Vagina (tissue), 2 donors: ENCODE results near the gene ALS2. TPM values are rescaled to one million over a fixed set of nuclear protein-coding genes. Genes with fewer than 3 reads are reported as not detected.

Source experiments
- DNase-seq, 2 donors: peaks; one replicate each; pipeline ENCODE4 v3.0.0-alpha.2; 2017; ENCODE audit errors: extremely low spot score in 2 of 2
- H3K27ac ChIP-seq: fragments of 200-600 bp; sonication (generic); one replicate; pipeline ENCODE4 v1.5.1; 2019
- H3K27me3 ChIP-seq: fragments of 200-600 bp; sonication (generic); one replicate; pipeline ENCODE4 v1.5.1; 2019
- H3K36me3 ChIP-seq, 2 donors: fragments of 200-600 bp; sonication (generic); one replicate each; pipeline ENCODE4 v1.5.1; 2017 to 2019
- H3K4me1 ChIP-seq: fragments of 200-600 bp; sonication (generic); one replicate; pipeline ENCODE4 v1.5.1; 2019
- H3K4me3 ChIP-seq, 2 donors: fragments of 200-600 bp; sonication (generic); 1 replicate in 1 of 2; 2 replicates in 1 of 2; pipeline ENCODE4 v1.5.1; 2016 to 2019
- H3K9me3 ChIP-seq: fragments of 200-600 bp; sonication (generic); one replicate; pipeline ENCODE4 v1.5.1; 2019
- POLR2A ChIP-seq, 2 donors: fragments of 450-650 bp; IDR thresholded peaks; one replicate each; pipeline ENCODE4 v1.6.1; 2017; ENCODE audit warnings: antibody characterized with exemption in 2 of 2, mild to moderate bottlenecking in 2 of 2, moderate library complexity in 2 of 2
- POLR2AphosphoS5 ChIP-seq, 2 donors: sonication (generic); formaldehyde crosslinking; IDR thresholded peaks; one replicate each; pipeline ENCODE4 v1.9.0; 2017; ENCODE audit warnings: antibody characterized with exemption in 2 of 2, mild to moderate bottlenecking in 2 of 2, low read depth in 1 of 2; ENCODE audit not compliant: insufficient read depth in 1 of 2
- intact Hi-C: fragments of 100-400 bp; cut with DNase I; formaldehyde crosslinking; loops from one replicate; pipeline ENCODE4 v1.15.1; 2023
- total RNA-seq: library from RNA; depleted of rRNA; stranded (reverse); fragments of >200 nt; gene quantifications from one replicate; pipeline ENCODE4 v1.2.3, GENCODE V29; 2016
- TF ChIP-seq, protein P1 (sequence below), 3 experiments: fragments of 450-650 bp in 2 of 3; fragments of 200-600 bp in 1 of 3; sonication (generic) in 1 of 3; IDR thresholded peaks; one replicate each; pipeline ENCODE4 v1.5.1; 2017 to 2019; ENCODE audit warnings: antibody characterized with exemption in 3 of 3, mild to moderate bottlenecking in 2 of 3, moderate library complexity in 2 of 3

The ALS2 gene
- total RNA-seq, 1 donor from 2014 or later: 9.3 TPM

DNA sequence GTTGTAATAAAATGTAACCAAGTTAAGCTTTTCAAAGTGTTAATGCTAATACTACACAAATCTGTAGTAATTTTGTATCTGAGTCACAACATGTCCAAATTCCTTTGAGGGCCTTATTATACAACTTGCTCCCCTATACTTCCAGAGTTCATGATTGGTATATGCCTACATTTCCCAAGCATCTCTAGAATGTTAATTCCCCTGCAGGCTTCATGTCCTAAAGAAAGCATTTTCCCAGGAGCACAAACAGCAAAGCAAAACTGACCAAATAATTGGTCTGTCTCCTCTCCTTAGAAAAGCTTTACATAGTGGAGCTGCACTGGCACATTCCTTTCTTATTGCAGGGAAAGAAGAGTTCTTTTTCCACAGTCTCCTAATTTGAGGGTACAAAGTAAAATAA is 3.7 kb downstream of the ALS2 start:
- H3K27me3 ChIP-seq: no peaks in the 10 kb centered on the region
- H3K27ac ChIP-seq: no peak overlapping the region
- no peaks in the 10 kb centered on the region for H3K36me3 ChIP-seq
- TF ChIP-seq POLR2A (IDR thresholded peaks at IDR 0.05) (no peak), POLR2AphosphoS5 (IDR thresholded peaks at IDR 0.05; ENCODE audit: insufficient read depth in 1 of 2, low read depth in 1 of 2) (no peak)
- TF ChIP-seq, protein P1, sequence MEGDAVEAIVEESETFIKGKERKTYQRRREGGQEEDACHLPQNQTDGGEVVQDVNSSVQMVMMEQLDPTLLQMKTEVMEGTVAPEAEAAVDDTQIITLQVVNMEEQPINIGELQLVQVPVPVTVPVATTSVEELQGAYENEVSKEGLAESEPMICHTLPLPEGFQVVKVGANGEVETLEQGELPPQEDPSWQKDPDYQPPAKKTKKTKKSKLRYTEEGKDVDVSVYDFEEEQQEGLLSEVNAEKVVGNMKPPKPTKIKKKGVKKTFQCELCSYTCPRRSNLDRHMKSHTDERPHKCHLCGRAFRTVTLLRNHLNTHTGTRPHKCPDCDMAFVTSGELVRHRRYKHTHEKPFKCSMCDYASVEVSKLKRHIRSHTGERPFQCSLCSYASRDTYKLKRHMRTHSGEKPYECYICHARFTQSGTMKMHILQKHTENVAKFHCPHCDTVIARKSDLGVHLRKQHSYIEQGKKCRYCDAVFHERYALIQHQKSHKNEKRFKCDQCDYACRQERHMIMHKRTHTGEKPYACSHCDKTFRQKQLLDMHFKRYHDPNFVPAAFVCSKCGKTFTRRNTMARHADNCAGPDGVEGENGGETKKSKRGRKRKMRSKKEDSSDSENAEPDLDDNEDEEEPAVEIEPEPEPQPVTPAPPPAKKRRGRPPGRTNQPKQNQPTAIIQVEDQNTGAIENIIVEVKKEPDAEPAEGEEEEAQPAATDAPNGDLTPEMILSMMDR (IDR thresholded peaks at IDR 0.05): no peak
- peaks cover 13% of the 10 kb centered on the region for H3K4me1 ChIP-seq
- intact Hi-C loops: no loop called here
- H3K4me3 ChIP-seq: no peak overlapping the region
- H3K9me3 ChIP-seq: no peaks in the 10 kb centered on the region
- no peak for DNase-seq

DNA sequence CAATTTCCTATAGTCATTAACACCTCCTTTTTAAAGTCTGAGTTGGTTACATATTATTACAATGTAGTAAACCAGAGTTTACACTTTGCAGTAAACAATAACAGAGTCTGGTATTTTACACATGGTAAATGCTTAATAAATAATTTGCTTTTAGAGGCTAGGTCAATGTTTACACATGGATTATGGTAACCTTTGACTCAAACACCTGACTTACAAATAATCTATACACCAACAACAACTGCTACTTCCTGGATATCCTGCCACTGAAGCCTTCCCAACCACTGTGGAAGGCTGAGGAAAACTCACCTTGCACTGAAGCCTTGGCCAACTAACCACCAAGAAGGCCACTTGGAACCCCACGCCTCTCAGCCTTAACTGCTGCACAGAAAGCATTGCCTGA is 5.4 kb downstream of the ALS2 start:
- Histone ChIP-seq H3K9me3 (no peaks in the 10 kb centered on the region), H3K4me1 (peaks cover 13% of the 10 kb centered on the region), H3K27ac (no peak overlapping the region), H3K36me3 (no peaks in the 10 kb centered on the region), H3K27me3 (no peaks in the 10 kb centered on the region), H3K4me3 (no peak overlapping the region)
- TF ChIP-seq POLR2A (IDR thresholded peaks at IDR 0.05) (no peak), POLR2AphosphoS5 (IDR thresholded peaks at IDR 0.05; ENCODE audit: insufficient read depth in 1 of 2, low read depth in 1 of 2) (no peak)
- TF ChIP-seq, protein P1 (IDR thresholded peaks at IDR 0.05): no peak
- intact Hi-C loops: no loop called here
- no peak for DNase-seq

DNA sequence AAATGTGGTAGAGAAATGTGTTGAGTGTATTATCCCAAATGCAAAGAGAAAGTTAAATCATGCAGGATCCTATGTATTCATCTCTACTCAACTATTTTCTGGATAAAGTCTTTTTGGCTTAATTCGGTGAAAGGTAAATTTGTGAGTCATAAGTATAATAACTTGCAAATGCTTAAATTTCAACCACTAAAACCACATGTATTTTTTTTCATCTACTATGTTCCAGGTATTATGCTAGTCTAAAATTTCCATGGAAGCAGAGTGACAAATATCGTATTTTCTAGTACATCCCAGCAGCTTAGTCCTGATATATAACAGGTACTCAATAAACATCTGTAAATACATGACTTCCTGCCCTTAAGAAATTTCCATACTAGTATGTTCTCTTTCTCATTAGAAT is 6.2 kb downstream of the ALS2 start:
- DNase-seq: no peak
- Histone ChIP-seq H3K36me3 (no peaks in the 10 kb centered on the region), H3K4me3 (no peak overlapping the region), H3K9me3 (no peaks in the 10 kb centered on the region), H3K27ac (no peak overlapping the region), H3K27me3 (no peaks in the 10 kb centered on the region), H3K4me1 (peaks cover 5% of the 10 kb centered on the region)
- TF ChIP-seq POLR2AphosphoS5 (IDR thresholded peaks at IDR 0.05; ENCODE audit: insufficient read depth in 1 of 2, low read depth in 1 of 2) (no peak), POLR2A (IDR thresholded peaks at IDR 0.05) (no peak)
- intact Hi-C loops: no loop called here

DNA sequence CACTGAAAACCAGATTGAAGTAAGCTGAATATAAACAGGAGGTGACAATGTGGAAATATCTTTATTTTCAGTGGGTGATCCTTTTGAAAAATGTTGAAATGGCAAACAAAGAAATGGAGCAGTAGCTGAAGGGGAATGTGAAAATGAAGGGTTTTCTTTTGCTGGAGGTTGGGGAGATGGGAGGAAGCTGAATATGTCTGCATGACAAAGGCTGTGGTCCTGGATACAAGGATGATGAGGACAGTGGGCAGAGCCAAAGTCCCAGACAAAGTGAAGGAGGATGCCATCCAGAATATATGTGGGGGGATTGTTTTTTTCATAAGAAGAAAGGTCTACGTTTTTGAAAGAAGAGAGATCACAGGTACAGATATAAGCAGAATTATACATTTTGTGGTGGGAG is 6.7 kb downstream of the ALS2 start:
- Histone ChIP-seq H3K9me3 (no peaks in the 10 kb centered on the region), H3K36me3 (no peaks in the 10 kb centered on the region), H3K27me3 (no peaks in the 10 kb centered on the region), H3K27ac (no peak overlapping the region), H3K4me3 (no peak overlapping the region), H3K4me1 (no peaks in the 10 kb centered on the region)
- DNase-seq: no peak
- intact Hi-C loops: no loop called here
- TF ChIP-seq, protein P1 (IDR thresholded peaks at IDR 0.05): no peak
- TF ChIP-seq POLR2AphosphoS5 (IDR thresholded peaks at IDR 0.05; ENCODE audit: insufficient read depth in 1 of 2, low read depth in 1 of 2) (no peak), POLR2A (IDR thresholded peaks at IDR 0.05) (no peak)

DNA sequence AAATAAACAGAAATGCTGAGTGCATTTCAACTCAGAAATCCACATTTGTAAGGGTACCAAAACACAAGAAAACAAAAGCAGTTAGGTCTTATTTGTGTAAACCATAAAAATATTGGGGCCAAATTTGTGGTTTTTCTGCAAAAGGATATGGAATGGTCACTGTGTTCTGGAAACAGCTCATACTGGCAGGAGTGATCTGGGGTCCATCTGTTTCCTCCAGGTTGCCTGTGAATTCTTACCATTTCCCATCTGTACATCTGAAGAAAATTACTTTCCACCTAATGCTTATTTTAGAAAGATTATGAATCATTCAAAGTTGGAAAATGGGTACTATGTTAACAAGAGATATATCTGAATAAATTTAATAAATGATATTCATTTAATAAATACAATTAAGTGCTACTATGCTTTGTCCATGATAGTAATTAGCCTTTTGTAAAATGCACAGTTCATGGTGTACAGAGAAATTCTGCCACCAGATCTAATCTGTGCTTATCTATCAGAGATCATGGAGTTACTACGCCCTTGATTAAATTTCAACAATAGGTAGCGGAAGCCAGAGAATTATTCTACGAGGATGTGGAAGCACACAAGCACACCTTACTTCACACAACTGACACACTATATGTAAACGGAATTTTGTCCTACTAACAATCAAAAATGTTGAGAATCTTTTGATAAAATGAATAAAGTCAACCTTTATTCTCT is 10.9 kb downstream of the ALS2 start:
- Histone ChIP-seq H3K36me3 (no peaks in the 10 kb centered on the region), H3K27me3 (no peaks in the 10 kb centered on the region), H3K4me1 (no peaks in the 10 kb centered on the region), H3K4me3 (no peak overlapping the region), H3K27ac (no peak overlapping the region), H3K9me3 (no peaks in the 10 kb centered on the region)
- intact Hi-C loops: no loop called here
- no peak for DNase-seq
- TF ChIP-seq POLR2AphosphoS5 (IDR thresholded peaks at IDR 0.05; ENCODE audit: insufficient read depth in 1 of 2, low read depth in 1 of 2): no peak
- TF ChIP-seq, protein P1 (IDR thresholded peaks at IDR 0.05): no peak
- no peak for TF ChIP-seq POLR2A (IDR thresholded peaks at IDR 0.05)
